ENCODE results near the gene RNF213.
"Not testable (repeated sequence)": the region's sequence is repeated elsewhere in the genome, so short reads cannot be mapped to it uniquely, and the experiment has no call there.

RNF213 gene

DNA sequence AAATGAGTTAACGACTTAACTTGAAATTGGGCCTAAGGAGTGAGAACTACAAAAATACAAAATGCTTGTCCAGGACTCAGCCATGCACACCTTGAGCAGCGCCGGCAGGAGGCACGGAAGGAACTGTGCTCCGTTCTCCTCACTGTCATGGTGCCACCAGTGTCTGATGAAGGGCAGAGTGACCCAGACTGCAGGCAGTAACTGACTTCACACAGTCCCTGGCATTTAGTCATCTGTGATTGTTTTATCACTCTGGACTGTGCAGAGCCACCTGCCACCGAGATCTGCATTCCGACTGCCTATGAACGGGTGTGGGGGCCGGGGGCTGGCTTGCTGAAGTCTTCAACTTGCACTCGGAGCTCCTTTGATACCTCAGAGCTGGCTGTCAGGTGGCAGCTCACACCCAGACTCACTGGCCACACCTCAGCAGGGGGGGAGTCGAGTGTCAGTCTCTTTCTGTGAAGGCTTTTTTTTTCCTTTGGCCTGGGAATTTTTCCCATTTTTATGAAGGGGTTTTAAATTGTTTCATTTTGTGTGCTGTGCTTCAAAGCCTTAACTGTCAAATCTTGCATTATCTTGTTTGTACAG lies 134.1 kb downstream of the RNF213 start:
- DNase-seq (ENCODE audit: low spot score) = no peak

DNA sequence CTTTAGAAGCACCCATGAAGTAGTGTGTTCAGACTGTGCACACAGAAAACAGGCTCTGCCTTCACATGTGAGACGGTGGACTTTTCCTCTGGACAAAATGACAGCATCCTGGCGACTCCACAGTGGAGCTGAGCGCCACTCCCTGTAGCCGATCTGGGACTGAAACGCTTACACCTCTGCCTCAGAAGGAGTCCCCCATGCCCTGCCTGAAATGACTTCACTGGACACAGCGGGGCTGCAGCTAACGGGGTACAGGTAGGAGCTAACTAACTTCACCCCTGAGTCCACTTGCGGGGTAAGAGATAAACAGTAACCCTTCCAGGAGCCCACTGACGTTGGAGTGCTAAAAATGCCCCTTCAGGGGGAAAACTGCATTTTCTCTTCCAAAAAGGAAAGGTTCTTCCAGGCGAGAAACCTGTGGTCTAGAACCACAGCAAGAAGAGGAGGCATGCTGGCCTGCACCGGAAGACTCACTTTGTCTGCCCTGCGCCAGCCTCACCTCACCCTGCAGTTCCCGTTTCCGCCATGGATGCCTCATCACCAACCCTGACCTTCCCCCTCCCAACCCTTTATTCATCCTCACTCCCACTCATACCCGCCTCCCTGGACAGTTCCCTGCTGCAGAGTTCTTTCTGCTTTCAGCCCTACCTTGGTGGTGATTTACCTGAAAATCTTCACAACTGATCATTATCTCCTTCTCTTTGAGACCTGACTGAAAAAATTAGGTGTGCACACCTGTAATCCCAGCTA lies 134.9 kb downstream of the RNF213 start:
- DNase-seq (ENCODE audit: low spot score) = no peak

DNA sequence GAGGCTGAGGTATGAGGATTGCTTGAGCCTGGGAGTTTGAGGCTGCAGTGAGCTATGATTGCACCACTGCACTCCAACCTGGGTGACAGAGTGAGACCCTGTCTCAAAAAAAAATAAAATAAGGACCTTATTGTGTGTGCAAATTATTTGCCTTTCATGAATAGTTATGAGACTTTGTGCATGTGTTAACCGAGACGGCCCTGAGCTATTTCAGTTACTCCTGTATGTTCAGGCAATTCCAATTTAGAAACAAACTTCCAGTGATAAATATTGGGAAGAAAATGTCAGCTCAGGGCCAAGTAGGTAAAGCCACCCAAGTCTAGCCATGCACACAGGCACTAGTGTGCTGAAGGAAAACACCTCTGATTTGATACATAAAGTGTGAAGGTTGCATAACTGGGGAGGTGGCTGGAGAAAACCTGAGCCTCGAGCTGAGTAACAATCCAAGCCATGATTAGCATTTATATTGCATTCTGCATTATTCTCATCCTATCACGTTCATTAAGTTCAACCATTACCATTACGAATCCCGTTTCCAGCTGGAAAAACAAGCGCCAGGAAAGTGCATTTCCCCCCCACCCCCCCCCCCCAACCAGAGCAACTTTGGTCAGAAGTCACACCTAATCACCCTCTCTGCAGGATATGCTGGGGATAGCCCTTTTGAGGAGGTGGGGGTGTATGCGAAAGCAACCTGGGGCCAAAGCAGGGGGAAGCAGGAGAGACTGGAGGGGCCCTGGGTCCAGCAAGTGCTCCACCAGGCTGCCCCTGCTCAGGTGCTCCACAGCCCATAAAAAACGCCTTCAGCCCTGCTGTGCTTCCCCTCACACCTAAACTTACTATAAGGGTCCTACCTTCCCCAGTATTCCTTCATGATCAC lies 135.7 kb downstream of the RNF213 start:
- no peak for DNase-seq (ENCODE audit: low spot score)

DNA sequence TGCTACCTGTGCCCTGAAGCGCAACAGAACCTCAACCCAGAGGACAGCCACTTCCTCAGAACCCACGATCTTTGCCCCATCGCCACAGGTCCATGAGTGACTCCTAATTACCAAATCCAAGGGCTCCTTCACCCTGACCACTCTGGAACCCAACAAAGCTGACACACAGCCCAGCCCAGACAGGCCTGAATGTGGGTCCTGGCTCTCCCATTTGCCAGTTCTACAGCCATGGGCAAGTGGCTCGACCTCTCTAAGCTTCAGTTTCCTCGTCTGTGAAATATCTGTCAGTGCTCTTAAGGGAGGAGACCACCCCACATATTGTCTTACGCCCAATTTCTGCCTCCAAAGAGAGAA lies 136.4 kb downstream of the RNF213 start:
- DNase-seq (ENCODE audit: low spot score) = no peak

DNA sequence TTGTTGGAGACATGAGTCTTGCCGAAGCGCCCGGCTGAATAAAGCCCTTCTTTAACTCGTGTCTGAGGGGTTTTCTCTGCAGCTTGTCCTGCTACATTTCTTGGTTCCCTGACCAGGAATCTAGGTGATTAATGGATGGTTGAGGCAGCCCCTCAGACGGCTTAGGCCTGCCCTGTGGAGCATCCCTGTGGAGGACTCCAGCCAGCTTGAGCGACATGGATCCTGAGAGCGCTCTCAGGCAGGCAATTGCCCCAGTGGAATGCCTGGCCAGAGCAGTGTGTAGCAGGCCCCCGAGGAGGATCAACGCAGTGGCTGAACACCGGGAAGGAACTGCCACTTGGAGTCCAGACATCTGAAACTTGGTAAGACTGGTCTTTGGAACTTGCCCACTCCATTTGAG lies 137.0 kb downstream of the RNF213 start:
- no peak for DNase-seq (ENCODE audit: low spot score)

DNA sequence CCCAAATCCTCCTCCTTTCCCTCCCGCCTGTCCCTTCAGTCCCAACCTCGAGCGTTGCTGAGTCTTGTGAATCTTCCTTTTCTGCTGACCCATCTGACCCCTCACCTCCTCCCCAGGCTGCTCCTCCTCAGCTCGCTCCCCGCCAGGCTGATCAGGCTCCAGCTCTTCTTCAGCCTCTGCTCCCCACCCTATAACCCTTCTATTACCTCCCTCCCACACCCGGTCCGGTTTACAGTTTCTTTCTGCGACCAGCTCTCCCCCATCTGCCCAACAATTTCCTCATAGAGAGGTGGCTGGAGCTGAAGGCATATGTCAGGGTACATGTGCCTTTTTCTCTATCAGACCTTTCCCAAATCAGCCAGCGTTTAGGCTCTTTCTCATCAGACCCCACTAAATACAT lies 140.4 kb downstream of the RNF213 start:
- not testable (repeated sequence) for DNase-seq (ENCODE audit: low spot score)

DNA sequence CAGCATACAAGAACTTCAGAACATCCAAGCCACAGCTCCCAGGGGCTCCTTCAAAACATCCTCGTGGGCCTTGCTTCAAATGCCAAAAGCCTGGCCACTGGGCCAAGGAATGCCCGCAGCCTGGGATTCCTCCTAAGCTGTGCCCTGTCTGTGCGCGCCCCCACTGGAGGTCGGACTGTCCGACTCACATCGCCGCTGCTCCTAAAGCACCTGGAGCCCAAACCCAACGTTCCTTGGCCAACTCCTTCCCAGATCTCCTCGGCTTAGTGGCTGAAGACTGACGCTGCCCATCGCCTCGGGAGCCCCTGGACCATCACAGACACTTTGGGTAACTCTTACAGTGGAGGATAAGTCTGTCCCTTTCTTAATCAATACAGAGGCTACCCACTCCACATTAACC lies 141.4 kb downstream of the RNF213 start:
- DNase-seq (ENCODE audit: low spot score) = not testable (repeated sequence)

DNA sequence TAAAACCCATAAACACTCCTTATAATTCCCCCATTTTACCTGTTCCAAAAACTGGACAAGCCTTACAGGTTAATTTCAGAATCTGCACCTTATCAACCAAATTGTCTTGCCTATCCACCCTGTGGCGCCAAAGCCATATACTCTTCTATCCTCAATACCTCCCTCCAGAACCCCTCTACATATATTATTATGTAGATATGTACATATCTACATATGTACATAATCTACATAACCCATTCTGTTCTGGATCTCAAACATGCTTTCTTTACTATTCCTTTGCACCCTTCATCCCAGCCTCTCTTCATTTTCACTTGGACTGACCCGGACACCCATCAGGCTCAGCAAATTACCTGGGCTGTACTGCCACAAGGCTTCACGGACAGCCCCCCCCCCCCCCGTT lies 142.3 kb downstream of the RNF213 start:
- DNase-seq (ENCODE audit: low spot score) = no peak

DNA sequence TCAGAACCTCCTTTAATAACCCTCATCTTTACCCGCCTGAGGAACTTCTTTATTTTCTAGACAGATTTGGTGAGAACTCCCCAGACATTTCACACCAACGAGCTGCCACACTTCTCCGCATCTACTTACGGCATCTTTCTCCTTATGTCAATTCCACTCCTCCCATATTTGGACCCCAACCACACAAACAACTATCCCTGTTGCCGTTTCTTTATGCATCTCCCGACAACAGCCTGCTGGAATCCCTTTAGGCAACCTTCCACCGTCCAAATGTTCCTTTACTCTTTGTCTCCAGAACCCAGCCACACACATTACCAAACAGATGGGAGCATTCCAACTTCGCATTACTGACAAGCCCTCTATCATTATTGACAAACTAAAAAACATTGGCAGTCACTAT lies 145.5 kb downstream of the RNF213 start:
- no peak for DNase-seq (ENCODE audit: low spot score)

DNA sequence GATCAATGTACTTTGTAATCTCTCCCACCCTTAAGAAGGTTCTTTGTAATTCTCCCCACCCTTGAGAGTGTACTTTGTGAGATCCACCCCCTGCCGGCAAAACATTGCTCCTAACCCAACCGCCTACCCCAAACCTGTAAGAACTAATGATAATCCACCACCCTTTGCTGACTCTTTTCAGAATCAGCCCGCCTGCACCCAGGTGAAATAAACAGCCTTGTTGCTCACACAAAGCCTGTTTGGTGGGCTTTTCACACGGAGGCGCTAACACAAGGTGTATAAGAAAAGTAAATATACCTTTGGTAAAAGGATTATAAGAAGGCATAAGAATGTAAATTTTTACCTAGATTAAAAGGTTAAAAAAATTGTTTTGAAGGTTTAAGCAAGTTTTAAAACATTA lies 147.3 kb downstream of the RNF213 start:
- DNase-seq (ENCODE audit: low spot score) = not testable (repeated sequence)

DNA sequence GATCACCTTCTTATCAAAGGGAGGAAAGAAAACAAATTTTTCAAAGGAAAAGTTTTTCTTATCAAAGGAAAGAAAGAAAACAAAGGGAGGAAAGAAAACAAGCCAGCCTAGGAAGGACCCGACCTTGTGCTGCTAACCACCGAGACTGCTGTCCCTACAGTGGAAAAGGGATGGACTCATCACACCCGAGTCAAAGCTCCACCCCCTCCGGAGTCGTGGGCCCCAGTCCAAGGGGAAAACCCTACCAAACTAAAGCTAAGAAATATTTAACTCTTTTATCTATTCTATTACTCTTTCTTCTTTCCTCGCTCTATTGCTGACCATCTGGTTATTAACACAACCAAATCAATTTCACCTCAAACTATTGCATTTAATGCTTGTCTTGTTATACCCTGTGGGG lies 148.2 kb downstream of the RNF213 start:
- DNase-seq (ENCODE audit: low spot score) = no peak

DNA sequence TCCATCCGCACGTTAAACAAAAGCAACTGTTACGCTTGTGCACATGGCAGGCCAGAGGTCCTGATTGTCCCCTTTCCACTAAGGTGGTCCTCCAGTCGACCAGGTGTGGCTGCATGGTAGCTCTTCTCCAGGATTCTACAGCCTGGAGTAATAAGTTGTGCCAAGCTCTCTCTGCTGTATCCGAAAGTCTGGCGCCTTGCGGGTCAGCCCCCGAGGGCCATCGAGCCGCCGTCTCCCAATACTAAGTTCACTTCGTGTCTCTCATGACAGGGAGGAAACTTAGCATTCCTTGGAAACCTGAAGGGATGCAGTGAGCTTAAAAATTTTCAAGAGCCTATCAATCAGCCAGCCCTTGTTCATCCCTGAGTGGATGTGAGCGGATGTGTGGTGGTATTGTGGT lies 149.0 kb downstream of the RNF213 start:
- DNase-seq (ENCODE audit: low spot score) = no peak

DNA sequence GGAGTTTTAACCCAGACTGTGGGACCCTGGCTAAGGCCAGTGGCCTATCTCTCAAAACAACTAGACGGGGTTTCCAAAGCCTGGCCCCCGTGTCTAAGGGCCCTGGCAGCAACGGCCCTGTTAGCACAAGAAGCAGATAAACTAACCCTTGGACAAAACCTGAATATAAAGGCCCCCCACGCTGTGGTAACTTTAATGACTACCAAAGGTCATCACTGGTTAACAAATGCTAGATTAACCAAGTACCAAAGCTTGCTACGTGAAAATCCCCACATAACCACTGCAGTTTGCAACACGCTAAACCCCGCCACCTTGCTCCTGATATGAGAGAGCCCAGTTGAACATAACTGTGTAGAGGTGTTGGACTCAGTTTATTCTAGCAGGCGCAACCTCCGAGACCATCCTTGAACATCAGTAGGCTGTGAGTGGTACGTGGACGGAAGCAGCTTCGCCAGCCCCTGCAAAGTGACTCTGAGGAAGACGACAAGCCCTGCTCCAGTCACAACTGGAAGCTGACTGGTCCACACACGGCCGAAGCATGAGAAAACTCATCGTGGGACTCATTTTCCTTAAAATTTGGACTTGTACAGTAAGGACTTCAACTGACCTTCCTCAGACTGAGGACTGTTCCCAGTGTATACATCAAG lies 149.9 kb downstream of the RNF213 start:
- DNase-seq (ENCODE audit: low spot score) = not testable (repeated sequence)

DNA sequence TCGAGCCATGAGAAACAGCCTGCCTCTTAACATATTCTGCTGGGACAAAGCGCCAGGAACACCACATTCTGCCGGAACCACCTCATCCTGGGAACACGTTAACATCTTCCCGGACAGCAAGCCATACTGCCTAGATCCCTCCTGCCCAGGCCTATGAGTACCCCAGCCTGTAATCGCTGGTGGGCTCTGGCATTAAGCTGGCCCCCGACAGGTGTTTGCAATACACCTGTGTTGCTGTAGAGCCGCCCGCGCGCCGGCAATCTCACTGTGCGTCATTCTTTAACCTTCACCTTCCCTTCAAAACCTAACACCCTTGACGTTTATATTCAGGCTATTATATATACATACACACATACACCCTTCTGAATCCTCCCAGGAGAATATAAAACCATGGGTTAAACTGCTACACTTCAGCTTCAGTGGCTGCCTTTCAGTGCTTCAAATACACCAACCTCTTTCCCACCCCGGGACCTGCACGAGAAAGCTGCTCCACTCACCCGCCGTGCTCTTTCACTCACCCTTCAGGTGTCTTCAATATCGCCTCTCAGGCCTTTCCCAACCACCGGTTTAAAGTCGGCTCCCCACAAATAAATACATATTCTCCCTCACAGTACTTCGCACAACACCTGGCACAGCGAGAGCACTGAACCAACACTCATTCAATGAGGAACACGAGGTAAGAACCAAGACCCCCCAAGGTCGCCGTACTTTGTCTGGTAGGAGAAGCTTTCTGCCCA lies 153.3 kb downstream of the RNF213 start:
- DNase-seq (ENCODE audit: low spot score) = no peak

DNA sequence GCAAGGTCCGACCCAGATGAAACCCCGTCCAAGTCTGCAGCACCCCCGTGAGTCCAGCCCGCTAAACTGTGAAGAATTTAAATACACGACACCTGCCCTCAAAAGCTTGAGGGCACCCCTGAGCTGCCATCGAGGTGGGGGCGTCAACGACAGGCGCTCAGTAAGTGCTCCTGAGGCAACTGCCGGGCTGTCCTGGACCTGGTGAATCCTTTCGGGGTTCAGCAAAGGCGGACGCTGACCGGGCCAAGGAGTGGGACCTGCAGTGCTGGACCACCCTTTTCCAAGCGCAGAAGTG lies 153.8 kb downstream of the RNF213 start:
- no peak for DNase-seq (ENCODE audit: low spot score)

DNA sequence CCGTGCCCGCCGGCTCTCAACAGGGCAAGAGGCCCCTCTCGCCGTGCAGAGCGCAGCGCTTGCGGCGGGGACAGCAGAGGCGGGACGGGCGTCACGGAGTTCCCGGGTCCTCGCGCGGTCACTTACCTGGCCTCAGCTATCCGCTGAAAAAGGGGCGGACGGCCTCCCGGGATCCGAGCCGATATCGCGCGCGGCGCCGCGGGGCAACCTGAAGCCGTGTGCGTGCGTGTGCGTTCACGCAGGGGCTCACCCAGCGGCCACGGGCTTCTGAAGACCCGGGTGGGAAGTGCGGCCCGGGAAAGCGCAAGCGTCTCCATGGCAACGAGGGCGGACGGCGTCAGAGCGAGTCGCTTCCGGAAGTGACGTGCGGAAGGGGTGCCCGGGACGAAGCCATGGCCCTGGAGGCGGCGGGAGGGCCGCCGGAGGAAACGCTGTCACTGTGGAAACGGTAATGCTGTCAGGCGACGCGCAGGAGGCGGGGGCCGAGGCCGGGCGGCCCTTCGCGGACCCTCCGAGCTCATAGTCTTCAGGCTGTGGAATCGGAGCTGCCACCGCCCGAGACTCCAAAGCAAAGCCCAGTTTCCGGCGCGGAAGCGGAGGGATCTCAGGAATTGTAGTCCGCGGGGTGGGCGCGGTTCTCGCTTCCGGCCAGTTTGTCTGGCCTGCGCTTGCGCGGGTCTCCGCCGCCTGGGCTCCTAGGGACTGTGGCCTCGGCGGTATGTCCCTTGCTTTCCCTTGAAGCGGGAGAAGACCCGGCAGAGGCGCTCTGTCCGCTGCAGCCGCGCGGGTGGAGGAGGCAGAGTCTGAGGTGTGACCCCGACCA lies 154.4 kb downstream of the RNF213 start, which contains the start of gene ENDOV:
TSS of gene ENDOV (plus strand) at position 365 of the 823 bp plus-strand sequence. CDS start at position 393, 28 bp downstream.
- DNase-seq (ENCODE audit: low spot score) = peak; percentile 98

DNA sequence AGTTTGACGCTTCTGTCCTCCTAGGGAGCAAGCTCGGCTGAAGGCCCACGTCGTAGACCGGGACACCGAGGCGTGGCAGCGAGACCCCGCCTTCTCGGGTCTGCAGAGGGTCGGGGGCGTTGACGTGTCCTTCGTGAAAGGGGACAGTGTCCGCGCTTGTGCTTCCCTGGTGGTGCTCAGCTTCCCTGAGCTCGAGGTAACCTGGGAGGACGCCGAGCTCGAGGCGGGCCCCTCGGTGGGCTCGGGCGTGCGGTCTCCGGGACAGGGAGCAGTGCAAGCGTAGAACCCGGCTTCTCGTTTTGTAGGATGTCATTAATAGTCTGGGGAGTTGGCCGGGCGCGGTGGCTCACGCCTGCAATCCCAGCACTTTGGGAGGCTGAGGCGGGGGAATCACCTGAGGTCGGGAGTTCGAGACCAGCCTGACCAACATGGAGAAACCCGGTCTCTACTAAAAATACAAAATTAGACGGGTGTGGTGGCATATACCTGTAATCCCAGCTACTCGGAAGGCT lies 155.0 kb downstream of the RNF213 start:
- DNase-seq (ENCODE audit: low spot score) = no peak

DNA sequence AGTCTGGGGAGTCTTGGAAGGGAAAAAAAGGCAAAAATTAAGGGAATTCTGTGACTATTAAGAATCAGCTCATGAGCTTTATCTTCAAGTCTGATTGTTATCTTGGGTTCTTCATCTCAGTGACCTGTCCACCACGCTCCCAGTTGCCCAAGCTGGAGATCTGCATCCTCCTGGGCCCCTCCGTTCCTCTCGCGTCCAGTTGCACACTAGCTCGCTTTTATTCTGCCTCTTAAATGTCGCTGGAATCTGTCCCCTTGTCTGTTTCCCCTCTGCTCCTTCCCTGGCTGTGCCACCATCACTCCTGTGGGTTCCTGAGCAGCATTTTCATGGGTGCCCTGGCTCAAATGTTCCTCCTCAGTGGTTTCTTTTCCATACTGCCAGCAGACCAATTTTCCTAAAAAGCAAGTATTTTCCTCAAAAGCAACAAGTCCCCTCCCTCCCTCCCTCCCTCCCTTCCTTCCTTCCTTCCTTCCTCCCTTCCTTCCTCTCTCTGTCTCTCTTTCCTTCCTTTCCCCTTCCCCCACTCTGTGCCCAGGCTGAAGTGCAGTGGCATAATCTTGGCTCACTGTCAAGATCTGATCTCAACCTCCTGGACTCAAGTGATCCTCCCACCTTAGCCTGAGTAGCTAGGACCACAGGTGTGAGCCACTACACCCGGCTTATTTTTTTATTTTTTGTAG lies 155.7 kb downstream of the RNF213 start:
- DNase-seq (ENCODE audit: low spot score) = no peak

DNA sequence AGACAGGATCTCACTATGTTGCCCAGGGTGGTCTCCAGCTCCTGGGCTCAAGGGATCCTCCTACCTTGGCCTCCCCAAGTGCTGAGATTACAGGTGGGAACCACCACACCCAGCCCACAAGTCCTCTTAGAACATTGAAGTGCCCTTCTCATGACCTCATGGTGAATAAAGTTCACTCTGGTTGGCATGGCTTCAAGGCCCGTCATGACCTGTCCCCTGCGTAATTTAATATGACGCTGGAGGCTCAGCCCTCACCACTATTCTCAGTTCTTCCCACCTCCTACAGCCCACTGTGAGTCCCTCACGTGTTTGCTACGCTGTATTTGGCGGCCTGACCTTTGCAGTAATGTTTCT lies 156.3 kb downstream of the RNF213 start:
- no peak for DNase-seq (ENCODE audit: low spot score)

DNA sequence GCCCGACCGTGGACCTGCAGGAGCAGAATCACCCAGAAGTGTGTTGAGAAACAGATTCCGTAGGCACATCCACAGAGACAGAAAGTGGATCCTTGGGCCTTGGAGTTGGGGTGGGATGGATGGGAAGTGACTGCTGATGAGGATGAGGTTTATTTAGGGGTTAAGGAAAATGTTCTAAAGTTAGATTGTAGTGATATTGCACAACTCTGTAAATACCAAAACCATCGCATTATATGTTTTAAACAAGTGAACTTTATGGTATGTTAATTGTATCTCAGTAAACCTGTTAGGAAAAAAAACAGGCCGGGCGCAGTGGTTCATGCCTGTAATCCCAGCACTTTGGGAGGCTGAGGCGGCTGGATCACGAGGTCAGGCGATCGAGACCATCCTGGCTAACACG lies 157.9 kb downstream of the RNF213 start:
- DNase-seq (ENCODE audit: low spot score) = no peak
